Measurements from ENCODE around the gene FXYD1. TPM values are rescaled to one million over a fixed set of nuclear protein-coding genes. Genes with fewer than 3 reads are reported as not detected.

FXYD1 gene
- polyA plus RNA-seq, 1 of the 3 experiments (the other 2 are of a cell fraction), result 0.12 TPM

GRCh38 chr19:35105411-35106290, 33.0 kb upstream of the FXYD1 start:
- Histone ChIP-seq H3K4me1 (ENCODE audit: control insufficient read depth in 1 of 2, insufficient read depth in 2 of 2, low read depth in 1 of 2, low read length in 1 of 2) (no peaks in the 10 kb centered on the region), H3F3A (replicated peaks; ENCODE audit: insufficient read depth) (peaks cover 4% of the 10 kb centered on the region), H2AFZ (ENCODE audit: low read depth) (no peak overlapping the region), H4K20me1 (ENCODE audit: insufficient read depth) (no peaks in the 10 kb centered on the region), H3K9ac (no peak overlapping the region), H3K27me3 (ENCODE audit: insufficient read depth) (no peaks in the 10 kb centered on the region), H3K9me2 (no peaks in the 10 kb centered on the region), H3K9me3 (no peaks in the 10 kb centered on the region), H3K27ac (ENCODE audit: low read depth in 2 of 2, low read length in 1 of 2) (no peak overlapping the region), H3K4me2 (no peak overlapping the region), H3K4me3 (ENCODE audit: low read depth in 2 of 2, low read length in 1 of 2) (no peak overlapping the region), H3K36me3 (replicated peaks in 1 of 2; ENCODE audit: control insufficient read depth in 1 of 2, insufficient read depth in 2 of 2, low read length in 1 of 2) (no peaks in the 10 kb centered on the region), H3K79me2 (ENCODE audit: insufficient read depth) (no peaks in the 10 kb centered on the region)
- WGBS (ENCODE audit: low lambda C conversion rate), result 82% methylated on average over 30 of the region's 30 CpGs
- ChIA-PET CTCF (interaction anchor here (0.7 to 1.6 kb wide), 3 partner anchors 9 to 10 kb away, joined by 3 to 6 read pairs (median 6); partner anchors contain the start of gene FXYD3), POLR2A (no interaction called here)
- DNase-seq, result no peak
- no peak for TF ChIP-seq RCOR1 (IDR thresholded peaks at IDR 0.05; ENCODE audit: low read length)
- TF ChIP-seq NRF1 (IDR thresholded peaks at IDR 0.05; ENCODE audit: low read depth, low read length), result no peak
- no peak for TF ChIP-seq FOXM1 (IDR thresholded peaks at IDR 0.05; ENCODE audit: low read depth)

- Histone ChIP-seq H3K9ac (no peak overlapping the region), H2AFZ (ENCODE audit: low read depth) (no peak overlapping the region), H3F3A (replicated peaks; ENCODE audit: insufficient read depth) (peaks cover 4% of the 10 kb centered on the region), H3K36me3 (replicated peaks in 1 of 2; ENCODE audit: control insufficient read depth in 1 of 2, insufficient read depth in 2 of 2, low read length in 1 of 2) (no peaks in the 10 kb centered on the region), H3K4me3 (ENCODE audit: low read depth in 2 of 2, low read length in 1 of 2) (no peak overlapping the region), H3K27me3 (ENCODE audit: insufficient read depth) (no peaks in the 10 kb centered on the region), H3K79me2 (ENCODE audit: insufficient read depth) (no peaks in the 10 kb centered on the region), H3K9me3 (no peaks in the 10 kb centered on the region), H3K4me1 (ENCODE audit: control insufficient read depth in 1 of 2, insufficient read depth in 2 of 2, low read depth in 1 of 2, low read length in 1 of 2) (no peaks in the 10 kb centered on the region), H3K4me2 (no peak overlapping the region), H3K27ac (ENCODE audit: low read depth in 2 of 2, low read length in 1 of 2) (no peak overlapping the region), H3K9me2 (no peaks in the 10 kb centered on the region), H4K20me1 (ENCODE audit: insufficient read depth) (no peaks in the 10 kb centered on the region)
- 64% methylated on average over 7 of the region's 9 CpGs for WGBS (ENCODE audit: low lambda C conversion rate)
- TF ChIP-seq TCF12 (IDR thresholded peaks at IDR 0.05), result no peak
- ChIA-PET POLR2A (no interaction called here), CTCF (interaction anchor here (0.7 to 1.5 kb wide), 2 partner anchors 9 kb away, joined by 3 to 6 read pairs; partner anchors contain the start of gene FXYD3)
- DNase-seq, result no peak
Measured at GRCh38 chr19:35106291-35106583, 32.4 kb upstream of the FXYD1 start.

- Histone ChIP-seq H3F3A (replicated peaks; ENCODE audit: insufficient read depth) (peaks cover 4% of the 10 kb centered on the region), H4K20me1 (ENCODE audit: insufficient read depth) (no peaks in the 10 kb centered on the region), H3K27ac (ENCODE audit: low read depth in 2 of 2, low read length in 1 of 2) (no peak overlapping the region), H3K4me1 (ENCODE audit: control insufficient read depth in 1 of 2, insufficient read depth in 2 of 2, low read depth in 1 of 2, low read length in 1 of 2) (no peaks in the 10 kb centered on the region), H3K9me3 (no peaks in the 10 kb centered on the region), H3K9ac (no peak overlapping the region), H3K36me3 (replicated peaks in 1 of 2; ENCODE audit: control insufficient read depth in 1 of 2, insufficient read depth in 2 of 2, low read length in 1 of 2) (no peaks in the 10 kb centered on the region), H3K79me2 (ENCODE audit: insufficient read depth) (no peaks in the 10 kb centered on the region), H3K4me2 (no peak overlapping the region), H3K4me3 (ENCODE audit: low read depth in 2 of 2, low read length in 1 of 2) (no peak overlapping the region), H2AFZ (ENCODE audit: low read depth) (no peak overlapping the region), H3K27me3 (ENCODE audit: insufficient read depth) (no peaks in the 10 kb centered on the region), H3K9me2 (no peaks in the 10 kb centered on the region)
- WGBS (ENCODE audit: low lambda C conversion rate), result 41% methylated on average over 2 of the region's 2 CpGs
- CTCF ChIA-PET, result interaction anchor here (0.6 to 1.5 kb wide), 5 partner anchors 8 to 47 kb away, joined by 3 to 6 read pairs (median 5); partner anchors contain the start of gene FXYD3
- no peak for DNase-seq
- TF ChIP-seq MAX (IDR thresholded peaks at IDR 0.05; ENCODE audit: low read depth) (no peak), POLR2AphosphoS5 (IDR thresholded peaks at IDR 0.05; ENCODE audit: low read depth, low read length) (no peak), RAD21 (IDR thresholded peaks at IDR 0.05; ENCODE audit: low read length) (no peak), NRF1 (IDR thresholded peaks at IDR 0.05; ENCODE audit: low read depth, low read length) (no peak), RXRA (IDR thresholded peaks at IDR 0.05; ENCODE audit: borderline replicate concordance, low read depth) (no peak), CHD2 (IDR thresholded peaks at IDR 0.05; ENCODE audit: low read length, partially characterized antibody) (no peak), GABPA (IDR thresholded peaks at IDR 0.05; ENCODE audit: low read depth) (no peak), RFX5 (IDR thresholded peaks at IDR 0.05; ENCODE audit: low read length) (no peak), NFIC (IDR thresholded peaks at IDR 0.05; ENCODE audit: borderline replicate concordance) (no peak), SIN3A (IDR thresholded peaks at IDR 0.05; ENCODE audit: borderline replicate concordance, low read depth, low read length) (no peak), ELF1 (IDR thresholded peaks at IDR 0.05) (no peak)
- POLR2A ChIA-PET, result no interaction called here
Measured at GRCh38 chr19:35106898-35107541, 31.6 kb upstream of the FXYD1 start.

Data from SK-N-SH (cell line).